Natural killer cell (primary cell): ENCODE measurements around the gene PDE5A. TPM values are rescaled to one million over a fixed set of nuclear protein-coding genes. Genes with fewer than 3 reads are reported as not detected.
"Not testable (repeated sequence)": the region's sequence is repeated elsewhere in the genome, so short reads cannot be mapped to it uniquely, and the experiment has no call there.

Experiments used
- ATAC-seq, 3 donors: fragments of 150-1000 bp in 2 of 3; fragments of 200-7000 bp in 1 of 3; cut with Tn5 transposase; 1 replicate in 1 of 3; 2 replicates in 2 of 3; pipeline ENCODE4 v1.10.0; 2021; ENCODE audit warnings: mild to moderate bottlenecking in 2 of 3, moderate library complexity in 2 of 3
- DNase-seq, 2 donors: peaks; one replicate each; pipeline versions ENCODE4 v3.0.0 to v3.0.0-alpha.2; 2013 to 2021; ENCODE audit warnings: mixed read lengths in 1 of 2
- H3K27ac ChIP-seq: one replicate; pipeline ENCODE4 v1.5.1; 2013; ENCODE audit warnings: mild to moderate bottlenecking, low read length
- H3K27me3 ChIP-seq: one replicate; pipeline ENCODE4 v1.6.1; 2013; ENCODE audit warnings: low read length; ENCODE audit not compliant: control insufficient read depth, insufficient read depth
- H3K36me3 ChIP-seq: one replicate; pipeline ENCODE4 v1.6.1; 2013; ENCODE audit warnings: low read length; ENCODE audit not compliant: control insufficient read depth, insufficient read depth
- H3K4me1 ChIP-seq: one replicate; pipeline ENCODE4 v1.6.1; 2013; ENCODE audit warnings: low read length; ENCODE audit not compliant: control insufficient read depth, insufficient read depth
- H3K4me3 ChIP-seq: one replicate; pipeline ENCODE4 v1.5.1; 2013; ENCODE audit warnings: low read length
- H3K9me3 ChIP-seq: one replicate; pipeline ENCODE4 v1.6.1; 2013; ENCODE audit warnings: low read length; ENCODE audit not compliant: control insufficient read depth, insufficient read depth
- H3K27ac Mint-ChIP-seq, 2 donors: one replicate each; pipeline ENCODE4 v1.8.0; 2022; ENCODE audit warnings: mild to moderate bottlenecking in 2 of 2, mixed read lengths in 2 of 2, moderate library complexity in 1 of 2
- H3K27me3 Mint-ChIP-seq, 2 donors: one replicate each; pipeline ENCODE4 v1.8.0; 2022; ENCODE audit warnings: low read depth in 2 of 2, mixed read lengths in 2 of 2
- H3K36me3 Mint-ChIP-seq: one replicate; pipeline ENCODE4 v1.8.0; 2022; ENCODE audit warnings: mixed read lengths
- H3K4me1 Mint-ChIP-seq, 2 donors: one replicate each; pipeline ENCODE4 v1.8.0; 2022; ENCODE audit warnings: mixed read lengths in 2 of 2
- H3K4me3 Mint-ChIP-seq: one replicate; pipeline ENCODE4 v1.8.0; 2022; ENCODE audit warnings: mild to moderate bottlenecking, moderate library complexity, mixed read lengths
- H3K9me3 Mint-ChIP-seq, 2 donors: one replicate each; pipeline ENCODE4 v1.8.0; 2022; ENCODE audit warnings: mixed read lengths in 2 of 2
- WGBS: methylation state at CpG from one replicate; pipeline ENCODE4 v1.1.7; 2013; ENCODE audit warnings: missing lambda C conversion rate; ENCODE audit not compliant: insufficient coverage; 5-methylcytosine and 5-hydroxymethylcytosine counted together
- intact Hi-C: fragments of 100-400 bp; cut with micrococcal nuclease; formaldehyde crosslinking; loops from one replicate; pipeline ENCODE4 v1.14.2; 2022
- total RNA-seq, 4 donors: library from RNA; stranded (reverse); fragments of 120-200 nt in 1 of 4; gene quantifications; one replicate each; pipeline versions ENCODE4 v1.2.3 to v1.2.4, GENCODE V29; 2013 to 2022
- TF ChIP-seq, protein P1 (sequence below): fragments of 200-600 bp; IDR thresholded peaks from one replicate; pipeline ENCODE4 v1.8.0; 2022; ENCODE audit warnings: antibody characterized with exemption

The PDE5A gene
- total RNA-seq, 3 donors from 2014 or later (not counting 1 experiment from before 2014, with no cell fraction given): 2.1 to 4.0 (median 2.5) TPM

DNA sequence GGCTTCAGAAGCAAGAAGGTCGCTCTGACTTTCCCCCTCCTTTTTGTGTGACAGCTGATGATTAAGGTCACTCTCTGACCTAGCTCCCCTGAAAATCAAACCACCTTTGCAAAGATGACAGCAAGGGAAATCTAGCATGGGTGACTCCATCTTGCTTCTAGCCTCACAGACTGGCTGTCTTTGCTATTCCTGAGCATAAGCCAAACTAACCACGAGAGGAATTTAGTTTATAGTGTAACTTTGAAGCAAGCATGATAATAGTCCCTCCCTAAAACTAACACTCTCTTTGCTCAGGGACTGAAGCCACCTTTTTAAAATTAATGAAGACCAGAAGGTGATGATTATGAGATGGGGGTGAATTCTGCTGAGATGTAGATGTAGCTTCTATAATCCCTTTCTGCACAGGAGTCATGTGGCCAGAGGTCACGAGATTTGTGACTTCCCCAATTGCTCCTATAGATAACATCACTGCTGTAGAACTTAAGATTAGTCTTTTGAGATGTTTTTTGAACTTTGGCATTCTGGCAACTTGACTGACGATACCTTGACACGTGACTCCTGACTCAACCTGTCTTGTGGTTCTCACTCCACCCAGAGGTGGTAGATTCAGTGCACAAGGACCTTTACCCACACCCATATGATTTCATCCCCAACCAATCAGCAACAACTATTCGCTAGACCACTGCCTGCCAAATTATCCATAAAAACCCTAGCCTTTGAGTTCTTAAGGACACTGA lies 14.9 kb upstream of the PDE5A start:
- Histone ChIP-seq H3K4me3 (no peak overlapping the region), H3K27me3 (no peaks in the 10 kb centered on the region), H3K36me3 (no peaks in the 10 kb centered on the region), H3K4me1 (no peaks in the 10 kb centered on the region), H3K9me3 (no peaks in the 10 kb centered on the region), H3K27ac (no peak overlapping the region)
- Mint-ChIP-seq H3K36me3 (no peaks in the 10 kb centered on the region), H3K27ac (no peak overlapping the region), H3K4me3 (no peak overlapping the region), H3K27me3 (peaks cover 0 to 4% of the 10 kb centered on the region in 2 donors), H3K4me1 (no peaks in the 10 kb centered on the region), H3K9me3 (no peaks in the 10 kb centered on the region)
- no peak for DNase-seq
- intact Hi-C loops: no loop called here
- 42% methylated on average over 5 of the region's 6 CpGs for WGBS
- TF ChIP-seq, protein P1, sequence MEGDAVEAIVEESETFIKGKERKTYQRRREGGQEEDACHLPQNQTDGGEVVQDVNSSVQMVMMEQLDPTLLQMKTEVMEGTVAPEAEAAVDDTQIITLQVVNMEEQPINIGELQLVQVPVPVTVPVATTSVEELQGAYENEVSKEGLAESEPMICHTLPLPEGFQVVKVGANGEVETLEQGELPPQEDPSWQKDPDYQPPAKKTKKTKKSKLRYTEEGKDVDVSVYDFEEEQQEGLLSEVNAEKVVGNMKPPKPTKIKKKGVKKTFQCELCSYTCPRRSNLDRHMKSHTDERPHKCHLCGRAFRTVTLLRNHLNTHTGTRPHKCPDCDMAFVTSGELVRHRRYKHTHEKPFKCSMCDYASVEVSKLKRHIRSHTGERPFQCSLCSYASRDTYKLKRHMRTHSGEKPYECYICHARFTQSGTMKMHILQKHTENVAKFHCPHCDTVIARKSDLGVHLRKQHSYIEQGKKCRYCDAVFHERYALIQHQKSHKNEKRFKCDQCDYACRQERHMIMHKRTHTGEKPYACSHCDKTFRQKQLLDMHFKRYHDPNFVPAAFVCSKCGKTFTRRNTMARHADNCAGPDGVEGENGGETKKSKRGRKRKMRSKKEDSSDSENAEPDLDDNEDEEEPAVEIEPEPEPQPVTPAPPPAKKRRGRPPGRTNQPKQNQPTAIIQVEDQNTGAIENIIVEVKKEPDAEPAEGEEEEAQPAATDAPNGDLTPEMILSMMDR: no peak
- no peak for ATAC-seq

- ATAC-seq: no peak
- H3K36me3 ChIP-seq: no peaks in the 10 kb centered on the region
- Mint-ChIP-seq H3K27me3 (peaks cover 7 to 8% of the 10 kb centered on the region in 2 donors), H3K4me3 (no peak overlapping the region), H3K27ac (no peak overlapping the region), H3K4me1 (no peaks in the 10 kb centered on the region), H3K9me3 (no peaks in the 10 kb centered on the region), H3K36me3 (no peaks in the 10 kb centered on the region)
- DNase-seq: no peak
- intact Hi-C loops: no loop called here
- no peaks in the 10 kb centered on the region for H3K4me1 ChIP-seq
- no peaks in the 10 kb centered on the region for H3K27me3 ChIP-seq
- H3K4me3 ChIP-seq: no peak overlapping the region
- TF ChIP-seq, protein P1: no peak
- no peak overlapping the region for H3K27ac ChIP-seq
- no peaks in the 10 kb centered on the region for H3K9me3 ChIP-seq
Observed at GRCh38 chr4:119641765-119642164, 13.2 kb upstream of the PDE5A start.

DNA sequence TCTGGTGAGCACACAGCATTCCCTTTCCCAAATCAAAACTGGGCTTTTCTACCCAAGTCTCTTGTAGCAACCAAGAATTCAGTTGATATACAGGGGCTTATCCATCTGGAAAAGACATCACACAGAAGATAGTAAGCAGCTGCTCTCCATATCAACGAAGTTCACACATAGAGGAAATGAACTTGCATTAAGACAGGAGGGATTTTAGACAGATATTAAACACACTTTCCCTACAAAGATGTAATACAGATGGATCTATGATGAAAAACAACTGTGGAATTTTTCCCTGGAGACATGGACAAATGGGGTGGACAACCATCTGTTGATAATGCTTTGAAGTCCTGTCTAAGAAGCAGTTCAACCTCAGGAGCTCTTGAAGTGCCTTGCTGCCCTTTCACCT lies 9.8 kb upstream of the PDE5A start:
- ATAC-seq: no peak
- no peaks in the 10 kb centered on the region for H3K9me3 Mint-ChIP-seq
- H3K27ac Mint-ChIP-seq: no peak overlapping the region
- no peak overlapping the region for H3K27ac ChIP-seq
- no peaks in the 10 kb centered on the region for H3K4me1 ChIP-seq
- no peaks in the 10 kb centered on the region for H3K36me3 Mint-ChIP-seq
- no peak overlapping the region for H3K4me3 ChIP-seq
- no peaks in the 10 kb centered on the region for H3K9me3 ChIP-seq
- H3K27me3 Mint-ChIP-seq: peaks cover 22 to 27% of the 10 kb centered on the region in 2 donors
- H3K27me3 ChIP-seq: no peaks in the 10 kb centered on the region
- DNase-seq: no peak
- H3K4me1 Mint-ChIP-seq: no peaks in the 10 kb centered on the region
- intact Hi-C loops: no loop called here
- H3K36me3 ChIP-seq: no peaks in the 10 kb centered on the region
- TF ChIP-seq, protein P1: no peak
- H3K4me3 Mint-ChIP-seq: no peak overlapping the region
- WGBS: no CpG with 5 or more reads among the region's 1 CpG

- H3K36me3 ChIP-seq, ATAC-seq, intact Hi-C loops: not testable (repeated sequence)
Observed at GRCh38 chr4:119636851-119637250, 8.2 kb upstream of the PDE5A start.

More at GRCh38 chr4:119636851-119637250, 8.2 kb upstream of the PDE5A start:
- not testable (repeated sequence) for H3K27me3 ChIP-seq, H3K9me3 Mint-ChIP-seq, H3K9me3 ChIP-seq, H3K36me3 Mint-ChIP-seq, H3K27ac Mint-ChIP-seq, DNase-seq, H3K27ac ChIP-seq, H3K4me3 ChIP-seq, H3K4me1 Mint-ChIP-seq, H3K4me1 ChIP-seq, H3K4me3 Mint-ChIP-seq
- H3K27me3 Mint-ChIP-seq: peaks cover 29 to 36% of the 10 kb centered on the region in 2 donors
